HG02884 (cell line): ENCODE measurements around the gene CYTH3.
"Not testable (repeated sequence)": the region's sequence is repeated elsewhere in the genome, so short reads cannot be mapped to it uniquely, and the experiment has no call there.

Source experiments
- ATAC-seq: cut with Tn5 transposase; IDR thresholded peaks from one replicate; pipeline ENCODE4 v1.9.1; 2021; ENCODE audit warnings: mild to moderate bottlenecking, moderate library complexity; ENCODE audit not compliant: unreplicated experiment

CYTH3 gene

DNA sequence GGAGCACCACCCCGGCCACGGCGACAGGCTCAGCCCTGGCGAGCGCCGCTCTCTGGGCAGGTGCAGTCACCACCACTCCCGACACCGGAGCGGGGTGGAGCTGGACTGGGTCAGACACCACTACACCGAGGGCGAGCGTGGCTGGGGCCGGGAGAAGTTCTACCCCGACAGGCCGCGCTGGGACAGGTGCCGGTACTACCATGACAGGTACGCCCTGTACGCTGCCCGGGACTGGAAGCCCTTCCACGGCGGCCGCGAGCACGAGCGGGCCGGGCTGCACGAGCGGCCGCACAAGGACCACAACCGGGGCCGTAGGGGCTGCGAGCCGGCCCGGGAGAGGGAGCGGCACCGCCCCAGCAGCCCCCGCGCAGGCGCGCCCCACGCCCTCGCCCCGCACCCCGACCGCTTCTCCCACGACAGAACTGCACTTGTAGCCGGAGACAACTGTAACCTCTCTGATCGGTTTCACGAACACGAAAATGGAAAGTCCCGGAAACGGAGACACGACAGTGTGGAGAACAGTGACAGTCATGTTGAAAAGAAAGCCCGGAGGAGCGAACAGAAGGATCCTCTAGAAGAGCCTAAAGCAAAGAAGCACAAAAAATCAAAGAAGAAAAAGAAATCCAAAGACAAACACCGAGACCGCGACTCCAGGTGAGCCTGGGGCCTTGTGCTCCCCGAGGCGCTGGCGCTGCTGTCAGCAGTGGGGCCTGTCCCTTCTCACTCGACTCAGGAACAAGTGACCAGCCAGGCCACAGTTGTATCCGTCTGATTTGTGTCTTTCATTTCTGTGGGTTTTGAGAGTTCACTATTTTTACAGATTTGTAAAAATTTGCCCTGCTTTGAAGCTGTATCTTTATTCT, 117.7 kb downstream of the CYTH3 start:
- no peak for ATAC-seq

DNA sequence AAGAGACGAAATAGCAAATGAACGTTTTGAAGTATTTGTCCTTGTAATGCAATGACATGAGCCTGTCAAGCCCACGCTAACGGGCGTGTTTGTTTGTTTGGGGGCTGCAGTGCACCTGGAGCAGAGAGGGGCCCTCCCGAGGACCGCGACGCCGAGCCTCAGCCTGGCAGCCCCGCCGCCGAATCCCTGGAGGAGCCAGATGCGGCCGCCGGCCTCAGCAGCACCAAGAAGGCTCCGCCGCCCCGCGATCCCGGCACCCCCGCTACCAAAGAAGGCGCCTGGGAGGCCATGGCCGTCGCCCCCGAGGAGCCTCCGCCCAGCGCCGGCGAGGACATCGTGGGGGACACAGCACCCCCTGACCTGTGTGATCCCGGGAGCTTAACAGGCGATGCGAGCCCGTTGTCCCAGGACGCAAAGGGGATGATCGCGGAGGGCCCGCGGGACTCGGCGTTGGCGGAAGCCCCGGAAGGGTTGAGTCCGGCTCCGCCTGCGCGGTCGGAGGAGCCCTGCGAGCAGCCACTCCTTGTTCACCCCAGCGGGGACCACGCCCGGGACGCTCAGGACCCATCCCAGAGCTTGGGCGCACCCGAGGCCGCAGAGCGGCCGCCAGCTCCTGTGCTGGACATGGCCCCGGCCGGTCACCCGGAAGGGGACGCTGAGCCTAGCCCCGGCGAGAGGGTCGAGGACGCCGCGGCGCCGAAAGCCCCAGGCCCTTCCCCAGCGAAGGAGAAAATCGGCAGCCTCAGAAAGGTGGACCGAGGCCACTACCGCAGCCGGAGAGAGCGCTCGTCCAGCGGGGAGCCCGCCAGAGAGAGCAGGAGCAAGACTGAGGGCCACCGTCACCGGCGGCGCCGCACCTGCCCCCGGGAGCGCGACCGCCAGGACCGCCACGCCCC, 118.5 kb downstream of the CYTH3 start:
- ATAC-seq: no peak

DNA sequence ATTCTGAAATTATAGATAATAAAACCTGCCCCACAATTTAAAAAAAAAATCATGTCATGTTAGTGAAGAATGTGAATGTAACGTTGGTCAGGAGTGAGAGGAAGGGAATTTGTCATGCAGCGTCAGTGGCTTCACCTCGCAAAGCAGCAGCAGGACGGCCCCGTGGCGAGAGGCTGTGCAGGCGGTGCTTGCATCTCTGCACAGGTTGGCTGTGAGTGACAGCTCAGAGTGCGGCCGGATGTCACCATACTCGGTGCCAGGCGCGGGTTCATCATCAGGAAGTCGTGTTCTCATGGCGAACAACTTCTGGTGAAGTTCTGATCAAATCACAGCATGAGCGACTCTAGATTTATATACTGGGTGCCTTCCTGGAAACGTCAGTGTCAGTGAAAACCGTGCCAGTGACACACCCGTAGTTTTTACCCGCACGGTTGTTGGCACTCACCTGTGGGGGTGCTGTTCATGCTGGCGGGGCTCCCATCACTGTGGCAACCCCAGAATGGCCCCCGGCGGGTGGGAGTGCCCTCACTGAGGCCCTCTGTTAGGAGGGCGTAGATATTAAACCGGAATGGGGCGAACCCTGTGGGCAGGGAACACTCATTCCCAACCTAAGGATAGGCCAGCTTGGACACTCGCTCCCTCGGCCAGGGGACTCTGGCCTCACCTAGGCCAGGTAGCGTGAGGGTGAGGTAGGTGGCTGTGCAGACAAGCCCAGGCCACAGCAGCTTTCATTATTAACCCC, 120.3 kb downstream of the CYTH3 start:
- no peak for ATAC-seq

DNA sequence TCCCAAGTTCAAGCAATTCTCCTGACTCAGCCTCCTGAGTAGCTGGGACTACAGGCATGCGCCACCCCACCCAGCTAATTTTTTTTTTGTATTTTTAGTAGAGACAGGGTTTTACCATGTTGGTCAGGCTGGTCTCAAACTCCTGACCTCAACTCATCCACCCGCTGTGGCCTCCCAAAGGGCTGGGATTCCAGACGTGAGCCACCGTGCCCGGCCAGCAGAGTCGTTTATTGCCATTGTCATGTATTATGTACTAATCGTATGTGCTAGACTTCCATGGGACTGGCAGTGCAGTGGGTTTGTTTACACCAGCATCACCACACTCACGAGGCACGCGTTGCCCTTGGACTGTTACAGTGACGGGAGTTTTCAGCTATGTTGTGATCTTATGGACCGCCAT, 120.9 kb downstream of the CYTH3 start:
- not testable (repeated sequence) for ATAC-seq

- ATAC-seq: no peak
Measured at GRCh38 chr7:6149996-6150395, 122.4 kb downstream of the CYTH3 start.

- no peak for ATAC-seq
Measured at GRCh38 chr7:6148724-6149360, 123.6 kb downstream of the CYTH3 start.

DNA sequence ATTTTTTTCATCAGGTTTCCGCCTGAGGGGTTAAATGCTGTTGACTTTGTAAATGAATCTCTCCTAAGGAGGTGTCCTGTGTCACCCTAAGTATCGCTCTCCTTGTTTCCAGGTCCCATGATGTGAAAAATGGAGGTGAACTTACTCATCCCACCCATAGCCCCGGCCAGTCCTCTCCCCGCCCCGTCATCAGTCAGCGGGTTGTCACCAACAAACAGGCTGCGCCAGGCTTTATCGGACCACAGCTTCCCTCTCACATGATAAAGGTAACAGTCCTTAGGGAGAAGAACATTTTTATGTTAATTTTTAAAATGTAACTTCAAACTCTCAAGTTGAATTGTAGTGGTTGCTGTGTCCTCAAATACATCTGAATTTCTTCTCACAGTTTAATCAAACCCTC, 124.8 kb downstream of the CYTH3 start:
- ATAC-seq: no peak

DNA sequence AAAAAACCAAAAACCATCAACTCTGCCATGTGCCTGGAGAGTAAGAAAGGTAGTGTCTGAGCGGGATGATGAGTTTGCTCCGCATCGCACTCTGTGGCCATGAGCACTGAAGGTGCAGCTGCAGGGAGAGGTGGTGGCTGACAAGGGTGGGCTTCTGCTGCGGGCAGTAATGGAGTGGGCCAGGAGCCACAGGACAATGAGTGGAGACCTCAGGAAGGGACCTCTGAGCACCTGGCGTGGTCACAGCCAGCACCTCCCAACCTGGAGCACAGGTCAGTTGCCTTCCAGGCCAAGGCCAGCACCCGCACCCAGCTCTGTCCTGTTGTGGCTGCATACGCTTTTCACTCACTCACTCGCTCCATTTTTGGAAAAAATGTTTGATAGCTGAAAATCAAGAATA, 125.8 kb downstream of the CYTH3 start:
- no peak for ATAC-seq

- ATAC-seq: no peak
Measured at GRCh38 chr7:6143997-6144396, 128.4 kb downstream of the CYTH3 start.

GRCh38 chr7:6142871-6143380, 129.5 kb downstream of the CYTH3 start:
- no peak for ATAC-seq

DNA sequence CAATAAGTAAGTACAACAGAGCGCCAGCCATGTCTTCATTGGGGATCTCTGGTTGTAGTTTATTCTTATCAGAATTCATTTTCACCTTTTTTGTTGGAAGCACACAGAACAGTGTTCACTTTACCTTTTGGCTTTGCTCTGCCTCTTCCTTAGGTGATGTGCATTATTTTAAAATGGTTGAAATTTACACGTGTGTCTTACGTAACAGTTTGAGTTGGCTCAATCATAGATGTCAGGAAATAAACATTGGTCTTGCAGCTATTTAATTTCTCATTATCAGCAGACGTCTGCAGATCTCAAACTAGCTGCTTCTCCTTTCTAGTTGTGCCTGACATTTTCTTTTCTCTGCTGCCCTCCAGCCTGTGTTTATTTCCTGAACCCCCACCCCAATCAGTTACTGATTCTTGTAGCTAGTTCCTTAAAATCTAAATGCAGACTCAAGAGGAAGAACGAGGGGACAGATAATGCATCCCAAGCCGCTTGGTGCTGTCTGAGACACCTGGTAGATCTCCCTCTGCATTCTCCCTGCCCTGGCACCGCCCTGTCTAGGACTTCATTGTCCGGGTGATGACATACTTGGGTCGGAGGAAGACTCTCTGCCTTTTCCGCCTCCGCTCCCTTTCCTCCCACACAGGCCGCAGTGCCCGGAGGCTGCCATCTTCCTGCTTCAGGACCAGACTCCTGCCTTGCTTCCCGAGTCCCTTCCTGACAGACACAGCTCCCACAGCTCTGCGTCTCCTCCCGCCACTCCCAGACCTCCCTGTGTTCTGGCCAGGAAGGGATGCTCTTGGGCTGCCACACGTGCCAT, 133.0 kb downstream of the CYTH3 start:
- no peak for ATAC-seq

GRCh38 chr7:6136475-6136874, 135.9 kb downstream of the CYTH3 start:
- ATAC-seq: no peak

- no peak for ATAC-seq
Measured at GRCh38 chr7:6133249-6133648, 139.2 kb downstream of the CYTH3 start.

DNA sequence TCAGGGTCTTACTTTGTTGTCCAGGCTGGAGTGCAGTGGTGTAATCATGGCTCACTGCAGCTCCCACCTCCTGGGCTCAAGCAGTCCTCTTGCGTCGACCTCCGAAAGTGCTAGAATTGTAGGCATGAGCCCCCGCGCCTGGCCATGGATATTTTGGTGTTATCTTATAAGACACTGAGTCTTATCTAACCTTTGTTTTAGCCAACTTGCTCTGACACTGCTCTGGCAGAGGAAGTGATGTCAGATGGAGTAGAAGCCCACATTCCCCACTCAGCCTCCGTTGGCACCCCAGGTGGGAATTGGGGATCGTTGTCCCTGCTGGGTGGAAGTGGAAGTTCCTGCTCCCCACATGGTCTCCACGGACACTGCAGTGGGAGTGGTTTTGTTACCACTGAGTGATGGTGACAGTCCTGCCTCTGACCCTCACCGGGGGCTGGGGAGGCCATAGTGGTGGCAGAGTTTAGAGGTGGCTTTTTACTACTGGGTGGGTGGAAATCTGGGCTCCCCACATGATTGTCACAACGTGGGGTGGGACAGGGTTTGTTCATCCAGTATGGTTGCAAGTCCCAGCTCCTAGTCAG, 142.3 kb downstream of the CYTH3 start:
- no peak for ATAC-seq

GRCh38 chr7:6128205-6128604, 144.2 kb downstream of the CYTH3 start:
- no peak for ATAC-seq

DNA sequence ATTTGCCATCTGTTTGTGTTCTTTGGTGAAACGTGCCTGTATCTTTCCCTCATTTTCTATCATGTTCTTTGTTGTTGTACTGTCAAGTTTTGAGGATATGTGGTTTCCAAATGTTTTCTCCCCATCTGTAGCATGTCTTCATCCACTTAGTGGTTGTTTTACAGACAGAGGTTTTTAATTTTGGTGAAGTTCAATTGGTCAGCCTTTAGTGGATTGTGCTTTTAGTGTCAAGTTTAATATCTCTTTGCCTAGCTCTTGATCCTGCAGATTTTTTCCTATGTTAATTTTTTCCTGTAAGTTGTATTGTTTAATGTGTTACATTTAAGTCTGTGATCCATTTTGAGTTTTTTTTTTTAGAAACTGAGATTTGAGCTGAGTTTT, 145.3 kb downstream of the CYTH3 start:
- ATAC-seq: no peak

DNA sequence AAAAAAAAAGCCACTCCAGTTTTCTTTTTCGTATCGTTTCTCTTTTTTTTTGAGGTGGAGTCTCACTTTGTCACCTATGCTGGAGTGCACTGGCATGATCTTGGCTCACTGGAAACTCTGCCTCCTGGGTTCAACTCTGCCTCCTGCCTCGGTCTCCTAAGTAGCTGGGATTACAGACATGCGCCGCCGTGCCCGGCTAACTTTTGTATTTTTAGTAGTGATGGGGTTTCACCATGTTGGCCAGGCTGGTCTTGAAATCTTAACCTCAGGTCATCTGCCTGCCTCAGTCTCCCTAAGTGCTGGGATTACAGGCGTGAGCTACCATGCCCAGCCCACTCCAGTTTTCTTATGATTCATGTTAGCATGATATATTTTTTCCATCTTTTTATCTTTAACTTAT, 148.6 kb downstream of the CYTH3 start:
- no peak for ATAC-seq

GRCh38 chr7:6121141-6121540, 151.3 kb downstream of the CYTH3 start:
- no peak for ATAC-seq

DNA sequence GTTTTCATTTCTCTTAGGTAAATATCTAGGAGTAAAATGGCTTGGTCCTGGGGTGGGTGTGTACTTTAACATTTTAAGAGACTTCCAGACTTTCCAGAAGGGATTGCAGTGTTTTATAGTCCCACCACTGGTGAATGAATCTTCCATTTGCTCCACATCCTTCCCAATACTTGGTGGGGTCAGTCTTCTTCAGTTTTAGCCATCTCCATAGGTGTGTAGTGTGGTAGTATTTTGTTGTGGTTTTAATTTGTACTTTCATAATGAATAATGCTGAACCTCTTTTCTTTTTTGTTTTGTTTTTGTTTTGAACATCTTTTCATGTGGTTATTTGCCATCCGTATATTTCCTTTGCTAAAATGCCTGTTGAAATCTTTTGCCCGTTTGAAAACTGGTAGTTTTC, 154.9 kb downstream of the CYTH3 start:
- ATAC-seq: no peak
